ENCODE results near the gene RPTOR. TPM values are rescaled to one million over a fixed set of nuclear protein-coding genes. Genes with fewer than 3 reads are reported as not detected.

Gene RPTOR
- total and polyA plus RNA-seq, 2 donors (not counting 3 experiments of a cell fraction or from before 2014, with no cell fraction given): 10.7 to 41.8 TPM

DNA sequence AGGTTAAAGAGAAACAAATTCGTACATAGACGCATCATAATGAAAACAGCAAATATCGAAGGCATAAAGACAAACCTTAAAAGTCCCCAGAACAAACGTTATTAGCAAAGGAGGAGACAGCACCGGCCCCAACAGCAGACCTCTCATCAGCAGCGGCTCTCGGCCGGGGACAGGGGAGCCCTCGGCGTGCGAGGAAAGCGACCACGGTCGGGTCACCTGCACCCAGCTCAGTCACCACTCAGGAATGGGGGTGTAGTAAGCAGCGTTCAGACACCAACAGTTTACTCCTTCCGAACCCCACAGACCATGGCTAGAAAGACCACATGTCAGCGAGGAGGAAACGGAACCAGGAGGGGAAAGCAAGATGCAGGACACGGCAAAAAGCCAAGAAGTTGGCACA lies 337.7 kb downstream of the RPTOR start:
- Histone ChIP-seq H3K79me2 (ENCODE audit: control insufficient read depth, insufficient read depth, low read length) (no peaks in the 10 kb centered on the region), H3K27me3 (ENCODE audit: control insufficient read depth in 2 of 2, insufficient read depth in 2 of 2, low read length in 2 of 2) (no peaks in the 10 kb centered on the region), H3K9ac (replicated peaks; ENCODE audit: extremely low read depth, insufficient read depth, low read length) (no peak overlapping the region), H3K4me3 (replicated peaks in 1 of 3; ENCODE audit: insufficient read depth in 1 of 3, low read depth in 1 of 3, low read length in 3 of 3) (no peak overlapping the region), H3K4me2 (ENCODE audit: insufficient read depth, low read length) (no peak overlapping the region), H3K27ac (ENCODE audit: insufficient read depth, low read depth, low read length) (no peak overlapping the region), H4K20me1 (replicated peaks; ENCODE audit: control insufficient read depth, extremely low read depth, insufficient read depth, low read length) (no peaks in the 10 kb centered on the region), H3K9me1 (replicated peaks; ENCODE audit: control insufficient read depth, extremely low read depth, insufficient read depth, low read length) (no peaks in the 10 kb centered on the region), H3K9me3 (replicated peaks; ENCODE audit: control insufficient read depth, insufficient read depth, low read length) (no peaks in the 10 kb centered on the region), H2AFZ (ENCODE audit: low read depth, low read length) (no peak overlapping the region), H3K4me1 (ENCODE audit: control insufficient read depth, extremely low read depth, insufficient read depth, low read length) (no peaks in the 10 kb centered on the region), H3K36me3 (ENCODE audit: control insufficient read depth in 2 of 2, extremely low read depth in 1 of 2, insufficient read depth in 2 of 2, low read length in 2 of 2) (peaks cover 0 to 18% of the 10 kb centered on the region in 2 experiments)
- TF ChIP-seq EZH2 (IDR thresholded peaks at IDR 0.05; ENCODE audit: borderline replicate concordance, low read depth, low read length, severe bottlenecking) (no peak), POLR2A (IDR thresholded peaks at IDR 0.05; ENCODE audit: low read depth, low read length) (no peak), POLR2AphosphoS5 (IDR thresholded peaks at IDR 0.05; ENCODE audit: insufficient read depth, low read depth, low read length) (no peak), JUN (IDR thresholded peaks at IDR 0.05; ENCODE audit: borderline replicate concordance, insufficient read depth, insufficient read length, low read depth) (no peak), MYC (IDR thresholded peaks at IDR 0.05; ENCODE audit: low read depth, low read length) (no peak)
- CTCF ChIA-PET: no interaction called here
- BruUV-seq (replicated peaks): no TSS peak
- FAIRE-seq (no peak), DNase-seq (ENCODE audit: low read depth, low spot score) (no peak)
- dilution Hi-C loops (cut with MboI; ENCODE audit: extremely low pct_ligation_motif_present, low sequenced_read_pairs): no loop called here
- POLR2A ChIA-PET: no interaction called here
- intact Hi-C loops (cut with micrococcal nuclease): no loop called here

DNA sequence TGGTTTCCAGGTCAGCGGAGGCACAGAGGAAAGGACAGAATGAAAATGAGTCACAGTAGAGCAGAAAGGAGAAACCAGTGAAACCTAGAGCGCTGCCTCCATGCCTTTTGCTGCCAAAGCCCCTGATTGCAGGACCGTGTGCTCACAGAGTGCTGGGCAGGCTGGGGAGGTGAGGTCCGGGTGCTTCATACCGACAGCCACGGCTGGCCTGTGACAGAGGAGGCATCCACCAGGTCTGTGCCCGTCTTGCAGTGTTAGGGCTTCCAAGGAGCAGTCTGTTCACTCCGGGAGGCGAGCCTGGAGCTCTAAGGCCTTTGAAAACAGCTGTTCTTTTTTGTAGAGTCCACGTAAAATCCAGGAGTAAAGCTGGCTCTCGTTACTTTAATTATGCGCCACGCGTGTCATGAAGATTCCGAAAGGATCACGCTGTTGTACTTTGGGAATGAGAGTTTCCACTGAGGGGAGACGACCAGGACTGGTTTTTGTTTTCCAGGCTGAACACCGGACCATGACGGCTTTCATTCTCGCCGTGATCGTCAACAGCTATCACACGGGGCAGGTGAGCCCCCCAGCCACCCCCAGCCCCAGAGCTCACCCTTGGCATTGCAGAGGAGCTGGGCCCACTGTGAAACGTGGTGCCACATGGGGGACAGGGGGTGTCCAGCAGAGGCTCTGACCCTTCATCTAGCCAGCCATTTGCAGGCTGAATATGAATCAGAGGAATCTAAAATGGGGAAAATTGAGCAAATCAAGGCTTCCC lies 338.5 kb downstream of the RPTOR start:
- ChIA-PET POLR2A (no interaction called here), CTCF (no interaction called here)
- no peaks in the 10 kb centered on the region for H3K79me2 ChIP-seq (ENCODE audit: control insufficient read depth, insufficient read depth, low read length)
- H3K27ac ChIP-seq (ENCODE audit: insufficient read depth, low read depth, low read length): no peak overlapping the region
- intact Hi-C loops (cut with micrococcal nuclease) (no loop called here), dilution Hi-C loops (cut with MboI; ENCODE audit: extremely low pct_ligation_motif_present, low sequenced_read_pairs) (no loop called here)
- DNase-seq (ENCODE audit: low read depth, low spot score) (no peak), FAIRE-seq (no peak)
- no TSS peak for BruUV-seq (replicated peaks)
- H2AFZ ChIP-seq (ENCODE audit: low read depth, low read length): no peak overlapping the region
- H3K4me1 ChIP-seq (ENCODE audit: control insufficient read depth, extremely low read depth, insufficient read depth, low read length): no peaks in the 10 kb centered on the region
- no peak overlapping the region for H3K9ac ChIP-seq (replicated peaks; ENCODE audit: extremely low read depth, insufficient read depth, low read length)
- H3K9me1 ChIP-seq (replicated peaks; ENCODE audit: control insufficient read depth, extremely low read depth, insufficient read depth, low read length): no peaks in the 10 kb centered on the region
- no peak for TF ChIP-seq FOS (IDR thresholded peaks at IDR 0.05; ENCODE audit: borderline replicate concordance, insufficient read depth, low read length)
- no peak for TF ChIP-seq JUN (IDR thresholded peaks at IDR 0.05; ENCODE audit: borderline replicate concordance, insufficient read depth, insufficient read length, low read depth)
- TF ChIP-seq, protein P1, sequence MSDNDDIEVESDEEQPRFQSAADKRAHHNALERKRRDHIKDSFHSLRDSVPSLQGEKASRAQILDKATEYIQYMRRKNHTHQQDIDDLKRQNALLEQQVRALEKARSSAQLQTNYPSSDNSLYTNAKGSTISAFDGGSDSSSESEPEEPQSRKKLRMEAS (IDR thresholded peaks at IDR 0.05; ENCODE audit: insufficient read depth, insufficient read length): no peak
- TF ChIP-seq, protein P2, sequence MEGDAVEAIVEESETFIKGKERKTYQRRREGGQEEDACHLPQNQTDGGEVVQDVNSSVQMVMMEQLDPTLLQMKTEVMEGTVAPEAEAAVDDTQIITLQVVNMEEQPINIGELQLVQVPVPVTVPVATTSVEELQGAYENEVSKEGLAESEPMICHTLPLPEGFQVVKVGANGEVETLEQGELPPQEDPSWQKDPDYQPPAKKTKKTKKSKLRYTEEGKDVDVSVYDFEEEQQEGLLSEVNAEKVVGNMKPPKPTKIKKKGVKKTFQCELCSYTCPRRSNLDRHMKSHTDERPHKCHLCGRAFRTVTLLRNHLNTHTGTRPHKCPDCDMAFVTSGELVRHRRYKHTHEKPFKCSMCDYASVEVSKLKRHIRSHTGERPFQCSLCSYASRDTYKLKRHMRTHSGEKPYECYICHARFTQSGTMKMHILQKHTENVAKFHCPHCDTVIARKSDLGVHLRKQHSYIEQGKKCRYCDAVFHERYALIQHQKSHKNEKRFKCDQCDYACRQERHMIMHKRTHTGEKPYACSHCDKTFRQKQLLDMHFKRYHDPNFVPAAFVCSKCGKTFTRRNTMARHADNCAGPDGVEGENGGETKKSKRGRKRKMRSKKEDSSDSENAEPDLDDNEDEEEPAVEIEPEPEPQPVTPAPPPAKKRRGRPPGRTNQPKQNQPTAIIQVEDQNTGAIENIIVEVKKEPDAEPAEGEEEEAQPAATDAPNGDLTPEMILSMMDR (IDR thresholded peaks at IDR 0.05; ENCODE audit: extremely low read depth in 1 of 2, insufficient read depth in 1 of 2, low read depth in 1 of 2, low read length in 2 of 2): no peak
- TF ChIP-seq EZH2 (IDR thresholded peaks at IDR 0.05; ENCODE audit: borderline replicate concordance, low read depth, low read length, severe bottlenecking): no peak
- TF ChIP-seq MYC (IDR thresholded peaks at IDR 0.05; ENCODE audit: low read depth, low read length): no peak
- no peak overlapping the region for H3K4me2 ChIP-seq (ENCODE audit: insufficient read depth, low read length)
- H3K4me3 ChIP-seq (replicated peaks in 1 of 3; ENCODE audit: insufficient read depth in 1 of 3, low read depth in 1 of 3, low read length in 3 of 3): no peak overlapping the region
- H3K36me3 ChIP-seq (ENCODE audit: control insufficient read depth in 2 of 2, extremely low read depth in 1 of 2, insufficient read depth in 2 of 2, low read length in 2 of 2): peaks cover 0 to 18% of the 10 kb centered on the region in 2 experiments
- no peaks in the 10 kb centered on the region for H3K27me3 ChIP-seq (ENCODE audit: control insufficient read depth in 2 of 2, insufficient read depth in 2 of 2, low read length in 2 of 2)
- H4K20me1 ChIP-seq (replicated peaks; ENCODE audit: control insufficient read depth, extremely low read depth, insufficient read depth, low read length): no peaks in the 10 kb centered on the region
- no peaks in the 10 kb centered on the region for H3K9me3 ChIP-seq (replicated peaks; ENCODE audit: control insufficient read depth, insufficient read depth, low read length)

Measured in endothelial cell of umbilical vein (primary cell).